Colonic mucosa (tissue), 4 donors: ENCODE data around the gene SEMA5A. TPM values are rescaled to one million over a fixed set of nuclear protein-coding genes. Genes with fewer than 3 reads are reported as not detected.
A peak's percentile ranks its signal among the peaks of the same experiment; 100 is the strongest.

Experiments
- DNase-seq: peaks from one replicate; pipeline ENCODE4 v3.0.0-alpha.2; 2020
- H3K27ac ChIP-seq: fragments of 200-600 bp; one replicate; pipeline ENCODE4 v1.8.0; 2021
- H3K27me3 ChIP-seq: fragments of 200-600 bp; one replicate; pipeline ENCODE4 v1.8.0; 2021
- H3K36me3 ChIP-seq: fragments of 200-600 bp; one replicate; pipeline ENCODE4 v1.8.0; 2021
- H3K4me1 ChIP-seq: fragments of 200-600 bp; one replicate; pipeline ENCODE4 v1.8.0; 2021; ENCODE audit warnings: mild to moderate bottlenecking
- H3K4me3 ChIP-seq: fragments of 200-600 bp; one replicate; pipeline ENCODE4 v1.8.0; 2021
- H3K9ac ChIP-seq, 2 donors: one replicate each; pipeline ENCODE4 v1.7.0; 2013; ENCODE audit warnings: control low read depth in 2 of 2, low read depth in 2 of 2, low read length in 2 of 2
- H3K9me3 ChIP-seq: fragments of 200-600 bp; one replicate; pipeline ENCODE4 v1.8.0; 2021
- intact Hi-C: fragments of 100-400 bp; cut with DNase I; formaldehyde crosslinking; loops from one replicate; pipeline ENCODE4 v1.14.1; 2022
- total RNA-seq, 2 donors: library from RNA; stranded (reverse); fragmentation: NEBNext Ultra II Directional in 1 of 2; extraction: Animal tissue kit (Norgen Biotek cat#: 25700) in 1 of 2; gene quantifications; one replicate each; pipeline ENCODE4 v1.2.1, GENCODE V29; 2021
- TF ChIP-seq, protein P1 (sequence below): fragments of 200-600 bp; IDR thresholded peaks from one replicate; pipeline ENCODE4 v1.8.0; 2022; ENCODE audit warnings: antibody characterized with exemption, mild to moderate bottlenecking
- donor health status: healthy.
- donor health status: DM: no; HTN: no; CAD: no.
- donor health status: DM: no; HTN: no; CAD: no.

The SEMA5A gene
- total RNA-seq, 2 donors from 2014 or later = 23.3 to 32.7 TPM

DNA sequence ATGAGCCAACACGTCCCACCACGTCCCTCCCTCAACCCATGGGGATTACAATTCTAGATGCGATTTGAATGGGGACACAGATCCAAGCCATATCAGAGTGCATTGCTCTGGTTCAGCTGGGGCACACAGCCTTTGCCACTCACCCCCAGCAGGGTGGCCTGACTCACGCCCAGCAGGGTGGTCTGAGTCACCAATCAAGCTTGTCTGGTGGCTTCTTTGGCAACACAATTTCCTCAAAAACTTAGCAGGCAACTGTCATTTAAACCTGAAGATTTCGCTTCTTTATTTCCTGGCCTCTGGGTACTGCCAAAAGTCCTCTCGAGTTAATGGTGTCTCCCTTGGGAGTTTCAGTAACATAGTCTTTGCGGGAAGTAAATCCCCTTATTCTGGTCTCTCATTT is 16.3 kb upstream of the SEMA5A start:
- TF ChIP-seq, protein P1, sequence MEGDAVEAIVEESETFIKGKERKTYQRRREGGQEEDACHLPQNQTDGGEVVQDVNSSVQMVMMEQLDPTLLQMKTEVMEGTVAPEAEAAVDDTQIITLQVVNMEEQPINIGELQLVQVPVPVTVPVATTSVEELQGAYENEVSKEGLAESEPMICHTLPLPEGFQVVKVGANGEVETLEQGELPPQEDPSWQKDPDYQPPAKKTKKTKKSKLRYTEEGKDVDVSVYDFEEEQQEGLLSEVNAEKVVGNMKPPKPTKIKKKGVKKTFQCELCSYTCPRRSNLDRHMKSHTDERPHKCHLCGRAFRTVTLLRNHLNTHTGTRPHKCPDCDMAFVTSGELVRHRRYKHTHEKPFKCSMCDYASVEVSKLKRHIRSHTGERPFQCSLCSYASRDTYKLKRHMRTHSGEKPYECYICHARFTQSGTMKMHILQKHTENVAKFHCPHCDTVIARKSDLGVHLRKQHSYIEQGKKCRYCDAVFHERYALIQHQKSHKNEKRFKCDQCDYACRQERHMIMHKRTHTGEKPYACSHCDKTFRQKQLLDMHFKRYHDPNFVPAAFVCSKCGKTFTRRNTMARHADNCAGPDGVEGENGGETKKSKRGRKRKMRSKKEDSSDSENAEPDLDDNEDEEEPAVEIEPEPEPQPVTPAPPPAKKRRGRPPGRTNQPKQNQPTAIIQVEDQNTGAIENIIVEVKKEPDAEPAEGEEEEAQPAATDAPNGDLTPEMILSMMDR = no peak
- no peak for DNase-seq

DNA sequence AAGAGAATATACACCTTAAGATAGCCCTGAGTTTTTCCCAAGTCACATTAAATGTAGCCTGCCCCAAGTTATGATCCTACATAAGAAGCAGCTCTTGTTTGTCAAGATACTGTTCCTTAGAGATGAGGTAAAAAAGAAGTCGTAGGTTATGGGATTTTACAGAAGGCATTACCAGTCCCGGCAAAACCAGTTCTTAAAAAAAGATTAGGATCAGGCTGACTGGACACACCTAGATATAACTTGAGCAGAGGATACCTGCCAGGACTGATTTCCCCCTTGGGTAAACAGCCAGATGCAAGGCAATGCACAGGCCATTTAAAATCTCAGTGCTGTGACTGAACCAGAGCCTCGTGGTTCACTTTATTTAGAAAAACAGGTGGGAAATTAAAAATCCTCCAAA is 14.1 kb upstream of the SEMA5A start:
- H3K27me3 ChIP-seq = no peaks in the 10 kb centered on the region
- intact Hi-C loops = no loop called here
- H3K4me3 ChIP-seq = no peak overlapping the region
- H3K27ac ChIP-seq = no peak overlapping the region
- peaks cover 9% of the 10 kb centered on the region for H3K4me1 ChIP-seq
- TF ChIP-seq, protein P1 = no peak
- peak; percentile 50 for DNase-seq
- H3K9ac ChIP-seq = peak overlapping the region in 1 of 2 donors; percentile 44
- no peaks in the 10 kb centered on the region for H3K36me3 ChIP-seq
- no peaks in the 10 kb centered on the region for H3K9me3 ChIP-seq

More for the DNA sequence above, 16.3 kb upstream of the SEMA5A start:
- H3K9ac ChIP-seq = no peak overlapping the region
- no peak overlapping the region for H3K4me3 ChIP-seq
- no peaks in the 10 kb centered on the region for H3K36me3 ChIP-seq
- intact Hi-C loops = no loop called here
- H3K4me1 ChIP-seq = peaks cover 9% of the 10 kb centered on the region
- no peaks in the 10 kb centered on the region for H3K9me3 ChIP-seq
- H3K27me3 ChIP-seq = no peaks in the 10 kb centered on the region
- no peak overlapping the region for H3K27ac ChIP-seq

DNA sequence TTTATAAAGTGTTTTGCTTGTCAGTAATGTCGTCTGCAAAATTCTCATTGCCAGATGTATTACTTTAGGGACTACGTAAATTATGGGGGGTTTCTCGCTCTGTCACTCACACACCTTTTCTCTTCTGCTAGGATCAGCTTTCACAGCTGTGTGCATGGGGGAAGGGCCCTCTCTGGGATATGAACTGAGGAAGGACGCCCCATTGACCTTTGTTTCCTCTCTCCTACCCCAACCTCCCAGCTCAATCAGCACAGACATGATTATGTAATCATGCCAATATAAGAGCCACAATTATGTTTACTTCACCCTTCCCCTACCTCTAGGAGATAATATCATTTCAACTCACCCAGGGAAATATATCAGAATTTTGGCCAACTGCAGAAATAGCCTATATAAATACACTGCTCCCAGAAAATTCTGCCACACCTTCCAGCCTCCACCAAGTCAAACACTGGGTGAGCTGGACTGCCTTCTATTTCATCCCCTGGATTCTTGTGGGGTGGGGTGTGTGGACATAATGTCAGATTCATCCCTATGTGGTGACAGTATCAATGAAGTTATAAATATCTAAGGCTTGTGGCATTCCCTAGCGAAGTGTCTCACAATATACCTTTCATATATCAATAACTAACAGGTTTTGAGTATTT is 12.6 kb upstream of the SEMA5A start:
- Histone ChIP-seq H3K27ac (peak overlapping the region; percentile 39), H3K9ac (peak overlapping the region in 1 of 2 donors; percentile 44), H3K27me3 (no peaks in the 10 kb centered on the region), H3K4me1 (peaks cover 9% of the 10 kb centered on the region), H3K4me3 (no peak overlapping the region), H3K36me3 (no peaks in the 10 kb centered on the region), H3K9me3 (no peaks in the 10 kb centered on the region)
- DNase-seq = peak; percentile 78
- TF ChIP-seq, protein P1 = no peak
- intact Hi-C loops = no loop called here

DNA sequence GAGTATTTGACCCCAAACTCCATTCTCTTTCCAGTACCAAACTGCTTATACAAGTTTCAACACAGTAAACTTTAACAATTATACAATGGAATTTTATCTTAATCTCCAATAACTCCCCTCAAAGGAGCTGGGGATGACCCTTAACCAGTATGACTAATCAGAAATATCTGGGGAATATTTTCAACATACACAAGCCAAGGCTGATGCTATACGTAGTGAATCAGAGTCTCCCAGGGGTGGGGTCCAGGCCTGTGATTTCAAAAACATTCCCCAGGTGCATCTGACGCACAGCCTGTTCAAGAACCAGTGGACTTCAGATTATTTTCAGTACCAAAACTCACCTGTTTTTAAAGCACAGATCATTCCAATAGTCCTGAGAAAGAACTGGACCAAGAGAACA is 11.8 kb upstream of the SEMA5A start:
- no peak for DNase-seq
- Histone ChIP-seq H3K27ac (no peak overlapping the region), H3K27me3 (no peaks in the 10 kb centered on the region), H3K4me3 (no peak overlapping the region), H3K36me3 (no peaks in the 10 kb centered on the region), H3K9me3 (no peaks in the 10 kb centered on the region), H3K9ac (peak overlapping the region in 1 of 2 donors; percentile 24), H3K4me1 (peaks cover 9% of the 10 kb centered on the region)
- intact Hi-C loops = no loop called here
- TF ChIP-seq, protein P1 = no peak

DNA sequence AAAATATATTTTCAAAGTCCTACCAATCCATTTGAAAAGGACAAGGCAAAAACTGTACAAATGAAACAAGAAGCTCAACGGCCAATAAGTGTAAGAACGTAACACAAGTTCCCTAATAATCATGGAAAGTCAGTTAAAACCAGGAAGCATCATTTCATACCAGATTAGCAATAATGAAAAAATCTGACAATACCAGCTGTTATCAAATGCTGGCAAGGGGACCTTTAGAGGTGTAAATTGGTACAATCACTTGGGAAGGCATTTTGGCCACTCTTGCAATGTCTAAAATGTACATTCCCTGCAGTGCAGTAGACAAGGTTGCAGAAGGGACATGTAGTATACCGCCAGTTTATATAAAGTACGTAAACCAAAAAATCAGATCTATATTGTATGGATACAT is 10.1 kb upstream of the SEMA5A start:
- intact Hi-C loops = no loop called here
- Histone ChIP-seq H3K27me3 (no peaks in the 10 kb centered on the region), H3K9me3 (no peaks in the 10 kb centered on the region), H3K9ac (no peak overlapping the region), H3K4me3 (no peak overlapping the region), H3K4me1 (peaks cover 9% of the 10 kb centered on the region), H3K36me3 (no peaks in the 10 kb centered on the region), H3K27ac (no peak overlapping the region)
- DNase-seq = no peak
- TF ChIP-seq, protein P1 = no peak
